ENCODE measurements around the gene VWC2L. TPM values are rescaled to one million over a fixed set of nuclear protein-coding genes. Genes with fewer than 3 reads are reported as not detected.

Gene VWC2L
- total and polyA plus RNA-seq, 10 of the 15 experiments (the other 5 are each of a cell fraction or from before 2014, with no cell fraction given): not detected

DNA sequence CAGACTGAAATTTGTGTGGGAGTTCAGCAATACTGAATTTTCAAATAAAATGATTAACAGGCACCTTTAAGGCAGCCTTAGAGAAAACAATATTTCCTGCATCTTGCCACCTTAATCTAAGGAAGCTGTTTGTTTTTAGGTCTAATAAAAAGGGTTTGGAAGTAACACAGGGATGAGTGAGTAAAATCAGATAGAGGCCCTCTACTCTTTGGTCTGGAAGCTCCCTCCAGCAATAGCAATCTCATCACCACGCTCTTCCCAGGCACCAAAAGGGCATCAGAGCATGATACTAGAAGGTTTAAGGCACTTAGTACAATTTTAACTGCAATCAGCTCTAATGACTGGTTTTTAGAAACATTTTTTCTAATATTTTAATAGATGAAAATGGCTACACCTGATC is 155.6 kb downstream of the VWC2L start (continued):
- no peak for TF ChIP-seq ZBTB40 (IDR thresholded peaks at IDR 0.05; ENCODE audit: borderline replicate concordance)
- TF ChIP-seq ZNF622 (IDR thresholded peaks at IDR 0.05): no peak

DNA sequence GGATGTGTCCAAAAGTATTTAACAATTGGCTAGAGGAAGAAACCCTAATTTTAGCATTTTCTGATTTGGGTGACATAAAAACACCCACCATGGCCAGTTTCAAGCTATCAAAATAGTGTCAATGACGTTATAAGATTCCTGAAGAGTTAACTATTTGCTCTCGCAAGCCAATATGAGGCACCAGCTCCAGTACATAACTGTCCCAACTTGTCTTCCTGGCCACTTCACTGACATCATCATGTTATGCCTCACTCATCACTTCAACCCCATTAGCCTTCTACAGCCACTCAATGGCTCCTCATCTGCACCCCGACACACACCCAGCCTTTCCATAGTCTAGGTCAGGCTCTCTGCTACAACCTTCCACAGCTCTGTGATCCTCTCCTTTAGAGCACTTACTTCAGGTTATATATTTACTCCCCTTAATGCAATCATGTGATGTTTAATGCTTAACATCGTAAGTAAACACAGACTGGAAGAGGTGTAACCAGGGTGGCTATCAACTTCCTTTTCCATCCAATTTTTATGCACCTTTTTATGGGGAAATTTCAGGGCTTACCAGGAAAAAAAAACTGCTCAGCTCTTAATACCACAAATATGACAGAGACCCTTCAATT is 158.7 kb downstream of the VWC2L start:
- 40% methylated on average over 4 of the region's 4 CpGs for WGBS (ENCODE audit: insufficient coverage, insufficient replicate concordance, low lambda C conversion rate, missing lambda C conversion rate)
- DNase-seq (ENCODE audit: low read depth, low spot score) (no peak), ATAC-seq (no peak), FAIRE-seq (no peak)
- intact Hi-C loops (cut with micrococcal nuclease; ENCODE audit: unreplicated experiment): loop anchor here (5.0 kb wide), 1 partner anchor 238 kb away; the partner anchor contains the start of gene BARD1
- Histone ChIP-seq H2AFZ (ENCODE audit: control insufficient read depth, low read depth, low read length) (no peak overlapping the region), H3K27ac (ENCODE audit: control insufficient read depth, insufficient read depth) (no peak overlapping the region), H3K79me2 (ENCODE audit: control insufficient read depth, insufficient read depth, low read length) (no peaks in the 10 kb centered on the region), H3K9ac (ENCODE audit: control insufficient read depth, insufficient read depth, low read length) (no peak overlapping the region), H4K20me1 (ENCODE audit: control insufficient read depth, insufficient read depth) (no peaks in the 10 kb centered on the region), H3K4me2 (ENCODE audit: control insufficient read depth, insufficient read depth) (no peak overlapping the region), H3K4me3 (no peak overlapping the region), H3K4me1 (ENCODE audit: control insufficient read depth, insufficient read depth, low read length) (no peaks in the 10 kb centered on the region), H3K9me3 (replicated peaks; ENCODE audit: control insufficient read depth, insufficient read depth, low read length) (no peaks in the 10 kb centered on the region; the same call in 2 of the 3 replicates), H3K27me3 (replicated peaks in 1 of 2; ENCODE audit: control insufficient read depth in 2 of 2, insufficient read depth in 2 of 2, low read length in 1 of 2) (no peaks in the 10 kb centered on the region), H3K36me3 (ENCODE audit: control insufficient read depth in 2 of 2, insufficient read depth in 2 of 2, low read length in 1 of 2) (no peaks in the 10 kb centered on the region)
- BruUV-seq (replicated peaks): no TSS peak
- ChIA-PET RAD21 (ENCODE audit: unreplicated experiment) (no interaction called here), CTCF (no interaction called here), POLR2A (no interaction called here), SMC1A (ENCODE audit: uncharacterized antibody, unreplicated experiment) (no interaction called here)
- in situ Hi-C loops (cut with MboI): no loop called here
- TF ChIP-seq MEF2B (IDR thresholded peaks at IDR 0.05; ENCODE audit: partially characterized antibody, poor library complexity, severe bottlenecking) (no peak), CHD2 (IDR thresholded peaks at IDR 0.05; ENCODE audit: borderline replicate concordance, low read depth, low read length) (no peak), SMARCA5 (IDR thresholded peaks at IDR 0.05) (no peak), NR2C1 (IDR thresholded peaks at IDR 0.05) (no peak), CTCF (IDR thresholded peaks at IDR 0.05 in 2 of 3, conservative IDR thresholded peaks at IDR 0.05 in 1 of 3; ENCODE audit: control insufficient read depth in 2 of 3, extremely low read depth in 1 of 3, insufficient read depth in 1 of 3, low read depth in 3 of 3, low read length in 3 of 3) (no peak), ZNF207 (IDR thresholded peaks at IDR 0.05; ENCODE audit: borderline replicate concordance) (no peak), IKZF2 (IDR thresholded peaks at IDR 0.05) (no peak), GABPA (IDR thresholded peaks at IDR 0.05; ENCODE audit: low read depth) (no peak)
- TF ChIP-seq, protein P1, sequence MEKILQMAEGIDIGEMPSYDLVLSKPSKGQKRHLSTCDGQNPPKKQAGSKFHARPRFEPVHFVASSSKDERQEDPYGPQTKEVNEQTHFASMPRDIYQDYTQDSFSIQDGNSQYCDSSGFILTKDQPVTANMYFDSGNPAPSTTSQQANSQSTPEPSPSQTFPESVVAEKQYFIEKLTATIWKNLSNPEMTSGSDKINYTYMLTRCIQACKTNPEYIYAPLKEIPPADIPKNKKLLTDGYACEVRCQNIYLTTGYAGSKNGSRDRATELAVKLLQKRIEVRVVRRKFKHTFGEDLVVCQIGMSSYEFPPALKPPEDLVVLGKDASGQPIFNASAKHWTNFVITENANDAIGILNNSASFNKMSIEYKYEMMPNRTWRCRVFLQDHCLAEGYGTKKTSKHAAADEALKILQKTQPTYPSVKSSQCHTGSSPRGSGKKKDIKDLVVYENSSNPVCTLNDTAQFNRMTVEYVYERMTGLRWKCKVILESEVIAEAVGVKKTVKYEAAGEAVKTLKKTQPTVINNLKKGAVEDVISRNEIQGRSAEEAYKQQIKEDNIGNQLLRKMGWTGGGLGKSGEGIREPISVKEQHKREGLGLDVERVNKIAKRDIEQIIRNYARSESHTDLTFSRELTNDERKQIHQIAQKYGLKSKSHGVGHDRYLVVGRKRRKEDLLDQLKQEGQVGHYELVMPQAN (conservative IDR thresholded peaks at IDR 0.05): no peak
- TF ChIP-seq, protein P2, sequence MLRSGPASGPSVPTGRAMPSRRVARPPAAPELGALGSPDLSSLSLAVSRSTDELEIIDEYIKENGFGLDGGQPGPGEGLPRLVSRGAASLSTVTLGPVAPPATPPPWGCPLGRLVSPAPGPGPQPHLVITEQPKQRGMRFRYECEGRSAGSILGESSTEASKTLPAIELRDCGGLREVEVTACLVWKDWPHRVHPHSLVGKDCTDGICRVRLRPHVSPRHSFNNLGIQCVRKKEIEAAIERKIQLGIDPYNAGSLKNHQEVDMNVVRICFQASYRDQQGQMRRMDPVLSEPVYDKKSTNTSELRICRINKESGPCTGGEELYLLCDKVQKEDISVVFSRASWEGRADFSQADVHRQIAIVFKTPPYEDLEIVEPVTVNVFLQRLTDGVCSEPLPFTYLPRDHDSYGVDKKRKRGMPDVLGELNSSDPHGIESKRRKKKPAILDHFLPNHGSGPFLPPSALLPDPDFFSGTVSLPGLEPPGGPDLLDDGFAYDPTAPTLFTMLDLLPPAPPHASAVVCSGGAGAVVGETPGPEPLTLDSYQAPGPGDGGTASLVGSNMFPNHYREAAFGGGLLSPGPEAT (IDR thresholded peaks at IDR 0.05; ENCODE audit: low read depth): no peak
